HepG2 (cell line): ENCODE measurements around the gene SMURF2. TPM values are rescaled to one million over a fixed set of nuclear protein-coding genes. Genes with fewer than 3 reads are reported as not detected.
A peak's percentile ranks its signal among the peaks of the same experiment; 100 is the strongest.

Source experiments
- ATF3 ChIP-seq: sonication (generic); formaldehyde crosslinking; IDR thresholded peaks from 2 replicates; pipeline ENCODE4 v1.4.0; 2020; ENCODE audit warnings: missing genetic modification reagents
- ATF5 ChIP-seq: sonication (generic); formaldehyde crosslinking; IDR thresholded peaks from 2 replicates; pipeline ENCODE4 v1.4.0; 2020; ENCODE audit warnings: mild to moderate bottlenecking, low read depth, missing genetic modification reagents
- ATF6 ChIP-seq: sonication (generic); formaldehyde crosslinking; conservative IDR thresholded peaks from 2 replicates; pipeline ENCODE4 v1.4.0; 2020; ENCODE audit warnings: missing genetic modification reagents
- CBFB ChIP-seq: sonication (generic); formaldehyde crosslinking; IDR thresholded peaks from 2 replicates; pipeline ENCODE4 v1.4.0; 2020; ENCODE audit warnings: missing genetic modification reagents
- GATAD2A ChIP-seq: IDR thresholded peaks from 2 replicates; pipeline ENCODE4 v1.6.1; 2016
- JDP2 ChIP-seq: sonication (generic); formaldehyde crosslinking; IDR thresholded peaks from 2 replicates; pipeline ENCODE4 v1.8.1; 2022; ENCODE audit warnings: missing genetic modification reagents, borderline replicate concordance
- KDM4B ChIP-seq: sonication (generic); formaldehyde crosslinking; IDR thresholded peaks from 2 replicates; pipeline ENCODE4 v1.4.0; 2020; ENCODE audit warnings: missing genetic modification reagents
- MAFG ChIP-seq: sonication (generic); formaldehyde crosslinking; IDR thresholded peaks from 2 replicates; pipeline ENCODE4 v1.5.1; 2020; ENCODE audit warnings: mild to moderate bottlenecking, missing genetic modification reagents
- MLLT10 ChIP-seq: sonication (generic); formaldehyde crosslinking; IDR thresholded peaks from 2 replicates; pipeline ENCODE4 v1.4.0; 2020; ENCODE audit warnings: missing genetic modification reagents
- PITX1 ChIP-seq: sonication (generic); formaldehyde crosslinking; IDR thresholded peaks from 2 replicates; pipeline ENCODE4 v1.5.1; 2020; ENCODE audit warnings: mild to moderate bottlenecking, missing genetic modification reagents
- SOX6 ChIP-seq, 2 experiments: fragments of 450-650 bp in 1 of 2; sonication (generic) in 1 of 2; formaldehyde crosslinking in 1 of 2; IDR thresholded peaks; 2 replicates each; pipeline versions ENCODE4 v1.4.0 to v1.6.1; 2017 to 2020; ENCODE audit warnings: antibody characterized with exemption in 1 of 2, mild to moderate bottlenecking in 1 of 2, missing genetic modification reagents in 1 of 2
- SRF ChIP-seq: IDR thresholded peaks from 2 replicates; pipeline ENCODE4 v1.6.1; 2011; ENCODE audit warnings: mild to moderate bottlenecking, low read depth, low read length, moderate library complexity
- TERF1 ChIP-seq: sonication (generic); formaldehyde crosslinking; IDR thresholded peaks from 2 replicates; pipeline ENCODE4 v1.8.0; 2022; ENCODE audit warnings: mild to moderate bottlenecking, missing genetic modification reagents, moderate library complexity
- THAP9 ChIP-seq: sonication (generic); formaldehyde crosslinking; IDR thresholded peaks from 2 replicates; pipeline ENCODE4; 2020; ENCODE audit warnings: missing genetic modification reagents, mild to moderate bottlenecking, borderline replicate concordance
- ZFP82 ChIP-seq: sonication (generic); formaldehyde crosslinking; IDR thresholded peaks from 2 replicates; pipeline ENCODE4 v1.5.1; 2020; ENCODE audit warnings: mild to moderate bottlenecking, missing genetic modification reagents, borderline replicate concordance
- ZMYM2 ChIP-seq: sonication (generic); formaldehyde crosslinking; IDR thresholded peaks from 2 replicates; pipeline ENCODE4 v1.8.0; 2022; ENCODE audit warnings: mild to moderate bottlenecking, missing genetic modification reagents
- ZNF234 ChIP-seq: sonication (generic); formaldehyde crosslinking; conservative IDR thresholded peaks from 2 replicates; pipeline ENCODE4 v1.5.1; 2020; ENCODE audit warnings: mild to moderate bottlenecking, missing genetic modification reagents
- ZNF362 ChIP-seq: sonication (generic); formaldehyde crosslinking; IDR thresholded peaks from 2 replicates; pipeline ENCODE4 v1.4.0; 2020; ENCODE audit warnings: missing genetic modification reagents, mild to moderate bottlenecking, borderline replicate concordance
- ZNF550 ChIP-seq: sonication (generic); formaldehyde crosslinking; IDR thresholded peaks from 2 replicates; pipeline ENCODE4 v1.4.0; 2020; ENCODE audit warnings: mild to moderate bottlenecking, missing genetic modification reagents, borderline replicate concordance
- ZNF720 ChIP-seq: sonication (generic); formaldehyde crosslinking; IDR thresholded peaks from 2 replicates; pipeline ENCODE4 v1.4.0; 2020; ENCODE audit warnings: missing genetic modification reagents
- ZNF746 ChIP-seq: sonication (generic); formaldehyde crosslinking; IDR thresholded peaks from 2 replicates; pipeline ENCODE4 v1.8.0; 2022; ENCODE audit warnings: mild to moderate bottlenecking, missing genetic modification reagents
- polyA plus RNA-seq, 8 experiments: library from polyadenylated mRNA; depleted of rRNA in 3 of 8; stranded (reverse) in 7 of 8; unstranded in 1 of 8; fragments of >200 nt; fragmentation: Illumina TruSeq in 4 of 8; extraction: Trizol in 4 of 8; gene quantifications; 2 replicates each; pipeline versions ENCODE4 v1.2.1 to v1.2.3, GENCODE V29; 2011 to 2016; ENCODE audit warnings: low read depth in 4 of 8, missing spikeins in 1 of 8, mixed read lengths in 1 of 8; ENCODE audit not compliant: insufficient read depth in 1 of 8
- total RNA-seq, 5 experiments: library from RNA; depleted of rRNA; stranded (reverse); fragments of >200 nt; fragmentation: Illumina TruSeq; extraction: Trizol; gene quantifications; 2 replicates each; pipeline ENCODE4 v1.2.3, GENCODE V29; 2016; ENCODE audit warnings: low read depth in 1 of 5

SMURF2 gene
- total and polyA plus RNA-seq, 2 of the 13 experiments (the other 11 are each of a cell fraction or from before 2014, with no cell fraction given): 14.9 to 24.3 TPM

- TF ChIP-seq TERF1 (no peak), ZNF720 (CRISPR knock-in tag) (no peak), ZFP82 (0 out of 2 replicates have a peak, but pooled peaks have one; percentile 81), MAFG (CRISPR knock-in tag) (no peak), JDP2 (CRISPR knock-in tag) (no peak), ZNF550 (CRISPR knock-in tag) (no peak), ZNF362 (CRISPR knock-in tag) (no peak), ZNF746 (CRISPR knock-in tag) (0 out of 2 replicates have a peak, but pooled peaks have one; percentile 24), CBFB (CRISPR knock-in tag) (0 out of 2 replicates have a peak, but pooled peaks have one; percentile 20), THAP9 (no peak), ATF6 (no peak), KDM4B (CRISPR knock-in tag) (no peak), SRF (no peak), GATAD2A (no peak), ATF3 (CRISPR knock-in tag) (no peak; the same call in 1 of the 2 replicates), SOX6 (IDR thresholded peaks at IDR 0.05) (no peak), SOX6 (CRISPR knock-in tag; IDR thresholded peaks at IDR 0.05) (no peak), MLLT10 (CRISPR knock-in tag) (no peak), ATF5 (CRISPR knock-in tag) (no peak), PITX1 (CRISPR knock-in tag) (0 out of 2 replicates have a peak, but pooled peaks have one; percentile 14), ZNF234 (CRISPR knock-in tag) (no peak), ZMYM2 (CRISPR knock-in tag) (peak; percentile 58; the same call in 1 of the 2 replicates)
Measured at GRCh38 chr17:64661976-64662773, at the start of gene SMURF2 (continued).
